IMR-90 (cell line): ENCODE data around the gene NAPG.

Experiments used
- CEBPB ChIP-seq: IDR thresholded peaks from 2 replicates; pipeline ENCODE4 v1.6.1; 2012; ENCODE audit warnings: low read depth, low read length, improper control_type of control experiment
- FOS ChIP-seq: fragments of 150-350 bp; IDR thresholded peaks from 2 replicates; pipeline ENCODE4 v1.6.1; 2016; ENCODE audit warnings: low read depth, low read length
- MAFK ChIP-seq: IDR thresholded peaks from 2 replicates; pipeline ENCODE4 v1.6.1; 2012; ENCODE audit warnings: low read depth, low read length, improper control_type of control experiment
- POLR2A ChIP-seq: IDR thresholded peaks from 2 replicates; pipeline ENCODE4 v1.6.1; 2012; ENCODE audit warnings: mild to moderate bottlenecking, low read depth, low read length
- RAD21 ChIP-seq: IDR thresholded peaks from 2 replicates; pipeline ENCODE4 v1.6.1; 2012; ENCODE audit warnings: low read length, improper control_type of control experiment
- TF ChIP-seq, protein P1 (sequence below): conservative IDR thresholded peaks from 2 replicates; pipeline ENCODE4 v1.5.1; 2012; ENCODE audit warnings: mild to moderate bottlenecking, low read depth, low read length, improper control_type of control experiment
- TF ChIP-seq, protein P2 (sequence below): fragments of 150-350 bp; IDR thresholded peaks from 2 replicates; pipeline ENCODE4 v1.6.1; 2017; ENCODE audit warnings: mild to moderate bottlenecking, antibody characterized with exemption, low read length, low read depth

DNA sequence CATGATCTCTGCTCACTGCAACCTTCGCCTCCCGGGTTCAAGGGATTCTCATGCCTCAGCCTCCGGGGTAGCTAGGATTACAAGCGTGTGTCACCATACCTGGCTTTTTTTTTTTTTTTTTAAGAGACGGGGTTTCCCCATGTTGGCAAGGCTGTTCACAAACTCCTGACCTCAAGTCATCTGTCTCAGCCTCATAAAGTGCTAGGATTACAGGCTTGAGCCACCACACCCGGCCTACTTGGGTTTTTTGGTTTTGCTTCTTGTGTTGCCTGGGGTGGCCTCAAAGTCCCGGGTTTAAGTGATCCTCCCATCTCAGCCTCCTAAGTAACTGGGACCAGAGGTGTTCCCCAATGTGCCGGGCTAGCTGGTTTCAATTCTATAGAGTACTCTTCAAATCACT lies 64.6 kb downstream of the NAPG start:
- TF ChIP-seq, protein P1, sequence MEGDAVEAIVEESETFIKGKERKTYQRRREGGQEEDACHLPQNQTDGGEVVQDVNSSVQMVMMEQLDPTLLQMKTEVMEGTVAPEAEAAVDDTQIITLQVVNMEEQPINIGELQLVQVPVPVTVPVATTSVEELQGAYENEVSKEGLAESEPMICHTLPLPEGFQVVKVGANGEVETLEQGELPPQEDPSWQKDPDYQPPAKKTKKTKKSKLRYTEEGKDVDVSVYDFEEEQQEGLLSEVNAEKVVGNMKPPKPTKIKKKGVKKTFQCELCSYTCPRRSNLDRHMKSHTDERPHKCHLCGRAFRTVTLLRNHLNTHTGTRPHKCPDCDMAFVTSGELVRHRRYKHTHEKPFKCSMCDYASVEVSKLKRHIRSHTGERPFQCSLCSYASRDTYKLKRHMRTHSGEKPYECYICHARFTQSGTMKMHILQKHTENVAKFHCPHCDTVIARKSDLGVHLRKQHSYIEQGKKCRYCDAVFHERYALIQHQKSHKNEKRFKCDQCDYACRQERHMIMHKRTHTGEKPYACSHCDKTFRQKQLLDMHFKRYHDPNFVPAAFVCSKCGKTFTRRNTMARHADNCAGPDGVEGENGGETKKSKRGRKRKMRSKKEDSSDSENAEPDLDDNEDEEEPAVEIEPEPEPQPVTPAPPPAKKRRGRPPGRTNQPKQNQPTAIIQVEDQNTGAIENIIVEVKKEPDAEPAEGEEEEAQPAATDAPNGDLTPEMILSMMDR: no peak
- TF ChIP-seq FOS: no peak
- no peak for TF ChIP-seq POLR2A
- TF ChIP-seq, protein P2, sequence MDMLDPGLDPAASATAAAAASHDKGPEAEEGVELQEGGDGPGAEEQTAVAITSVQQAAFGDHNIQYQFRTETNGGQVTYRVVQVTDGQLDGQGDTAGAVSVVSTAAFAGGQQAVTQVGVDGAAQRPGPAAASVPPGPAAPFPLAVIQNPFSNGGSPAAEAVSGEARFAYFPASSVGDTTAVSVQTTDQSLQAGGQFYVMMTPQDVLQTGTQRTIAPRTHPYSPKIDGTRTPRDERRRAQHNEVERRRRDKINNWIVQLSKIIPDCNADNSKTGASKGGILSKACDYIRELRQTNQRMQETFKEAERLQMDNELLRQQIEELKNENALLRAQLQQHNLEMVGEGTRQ: no peak
- no peak for TF ChIP-seq CEBPB
- no peak for TF ChIP-seq MAFK
- no peak for TF ChIP-seq RAD21
